Loucy (cell line): ENCODE data around the gene MTMR10.

ENCODE experiments used
- H2AFZ ChIP-seq: fragments of 200-600 bp; sonication (generic); 2 replicates; pipeline ENCODE4 v1.6.0; 2016; ENCODE audit warnings: antibody characterized with exemption, mild to moderate bottlenecking, low read length, moderate library complexity
- H3F3A ChIP-seq: fragments of 200-600 bp; 2 replicates; pipeline ENCODE4 v1.6.0; 2016; ENCODE audit warnings: antibody characterized with exemption, low read depth, mild to moderate bottlenecking
- H3K27me3 ChIP-seq: fragments of 200-600 bp; sonication (generic); 2 replicates; pipeline ENCODE4 v1.6.1; 2014; ENCODE audit warnings: low read length, mild to moderate bottlenecking; ENCODE audit not compliant: insufficient read depth, poor library complexity, severe bottlenecking
- H3K36me3 ChIP-seq: fragments of 200-600 bp; sonication (generic); 2 replicates; pipeline ENCODE4 v1.6.1; 2016; ENCODE audit warnings: low read length; ENCODE audit not compliant: insufficient read depth
- H3K4me1 ChIP-seq: fragments of 200-600 bp; sonication (generic); 2 replicates; pipeline ENCODE4 v1.5.1; 2014; ENCODE audit warnings: low read length, mild to moderate bottlenecking; ENCODE audit not compliant: insufficient read depth, poor library complexity, severe bottlenecking
- H3K4me2 ChIP-seq: fragments of 200-600 bp; sonication (generic); 2 replicates; pipeline ENCODE4 v1.6.0; 2014; ENCODE audit warnings: antibody characterized with exemption, low read length, low read depth, mild to moderate bottlenecking; ENCODE audit not compliant: poor library complexity, severe bottlenecking
- H3K4me3 ChIP-seq: fragments of 200-600 bp; sonication (generic); 2 replicates; pipeline ENCODE4 v1.5.1; 2014; ENCODE audit warnings: low read length, mild to moderate bottlenecking, mixed read lengths; ENCODE audit not compliant: poor library complexity, severe bottlenecking
- H3K79me2 ChIP-seq: fragments of 200-600 bp; sonication (generic); 2 replicates; pipeline ENCODE4 v1.6.1; 2014; ENCODE audit warnings: low read length; ENCODE audit not compliant: insufficient read depth
- H3K9ac ChIP-seq: fragments of 200-600 bp; sonication (generic); 2 replicates; pipeline ENCODE4 v1.6.0; 2014; ENCODE audit warnings: mild to moderate bottlenecking, low read depth, low read length, moderate library complexity; ENCODE audit not compliant: poor library complexity, severe bottlenecking
- H3K9me2 ChIP-seq: fragments of 200-600 bp; sonication (generic); replicated peaks from 2 replicates; pipeline ENCODE4 v1.6.1; 2016; ENCODE audit warnings: low read depth, low read length, mixed read lengths
- H3K9me3 ChIP-seq: fragments of 200-600 bp; sonication (generic); 2 replicates; pipeline ENCODE4 v1.6.1; 2014; ENCODE audit warnings: mild to moderate bottlenecking, antibody characterized with exemption, low read length, low read depth; ENCODE audit not compliant: insufficient read depth
- H4K20me1 ChIP-seq: fragments of 200-600 bp; sonication (generic); 2 replicates; pipeline ENCODE4 v1.6.0; 2014; ENCODE audit warnings: antibody characterized with exemption, low read length, mild to moderate bottlenecking; ENCODE audit not compliant: insufficient read depth, poor library complexity, severe bottlenecking
- CTCF ChIP-seq: fragments of 200-600 bp; sonication (generic); conservative IDR thresholded peaks from 2 replicates; pipeline ENCODE4 v1.5.1; 2014; ENCODE audit warnings: mild to moderate bottlenecking, antibody characterized with exemption, low read length
- EZH2phosphoT487 ChIP-seq: fragments of 200-600 bp; IDR thresholded peaks from 2 replicates; pipeline ENCODE4 v1.6.1; 2018; ENCODE audit warnings: antibody characterized with exemption, mild to moderate bottlenecking, moderate library complexity, borderline replicate concordance

Gene MTMR10

DNA sequence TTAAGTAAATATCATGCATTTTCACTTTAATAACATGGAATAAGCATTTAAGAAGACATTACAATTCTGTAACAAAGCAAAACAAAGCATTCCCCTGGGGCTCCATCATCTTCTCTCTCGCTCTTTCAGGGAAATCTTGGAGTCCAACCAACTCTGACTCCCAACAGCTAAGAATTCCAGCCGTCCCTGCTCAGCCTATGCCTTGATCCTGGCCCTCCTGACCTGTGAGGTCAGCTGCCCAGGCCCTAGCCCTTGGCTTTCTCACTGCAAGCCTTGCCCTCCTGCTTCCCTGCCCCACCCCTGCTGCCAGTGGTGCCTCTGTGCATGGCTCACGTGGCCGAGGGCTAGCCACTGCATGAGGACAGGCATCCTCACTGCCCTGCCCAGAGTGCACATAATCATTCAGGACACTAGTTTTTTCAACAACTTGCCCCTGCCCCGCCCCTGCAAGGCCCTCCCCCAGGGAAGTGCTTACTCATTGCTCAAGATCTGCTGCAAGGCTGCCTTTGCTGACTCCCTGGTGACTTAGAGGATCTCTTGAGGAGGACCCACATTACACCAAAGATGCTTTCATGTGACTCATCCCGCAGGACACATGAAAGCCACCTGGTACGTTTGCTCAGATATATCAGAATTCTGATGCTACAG, 37.6 kb downstream of the MTMR10 start:
- Histone ChIP-seq H3K4me1 (no peaks in the 10 kb centered on the region), H3K4me2 (no peak overlapping the region), H2AFZ (no peak overlapping the region), H3K9me2 (no peaks in the 10 kb centered on the region), H4K20me1 (no peaks in the 10 kb centered on the region), H3K36me3 (peaks cover 98% of the 10 kb centered on the region), H3K79me2 (no peaks in the 10 kb centered on the region), H3K9ac (no peak overlapping the region), H3K9me3 (peaks cover 10% of the 10 kb centered on the region; the same call in 1 of the 2 replicates), H3F3A (no peaks in the 10 kb centered on the region), H3K4me3 (no peak overlapping the region), H3K27me3 (no peaks in the 10 kb centered on the region)
- no peak for TF ChIP-seq EZH2phosphoT487
- TF ChIP-seq CTCF: no peak

DNA sequence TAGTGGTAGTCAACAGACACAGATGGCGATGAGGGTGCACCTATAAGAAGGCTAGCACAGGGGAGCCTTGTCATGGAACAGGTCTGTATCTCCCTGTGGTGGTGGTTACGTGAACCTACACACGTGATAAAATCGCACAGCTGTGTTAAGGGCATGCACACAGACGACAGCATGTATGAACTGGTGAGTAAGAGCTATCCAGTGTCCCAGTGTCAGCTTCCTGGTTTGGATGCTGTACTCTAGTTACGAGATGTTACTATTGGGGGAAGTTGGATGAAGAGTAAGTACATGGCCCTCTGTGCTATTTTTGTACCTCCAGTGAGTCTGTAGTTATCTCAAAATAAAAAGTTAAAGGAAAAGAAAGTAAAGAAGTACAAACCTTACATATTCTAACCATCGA, 38.2 kb downstream of the MTMR10 start:
- Histone ChIP-seq H3K9me2 (no peaks in the 10 kb centered on the region), H3K4me2 (no peak overlapping the region), H3K9me3 (peaks cover 10% of the 10 kb centered on the region; the same call in 1 of the 2 replicates), H3K36me3 (peaks cover 98% of the 10 kb centered on the region), H4K20me1 (no peaks in the 10 kb centered on the region), H3K79me2 (no peaks in the 10 kb centered on the region), H3K9ac (no peak overlapping the region), H3F3A (no peaks in the 10 kb centered on the region), H2AFZ (no peak overlapping the region), H3K4me1 (no peaks in the 10 kb centered on the region), H3K27me3 (no peaks in the 10 kb centered on the region), H3K4me3 (no peak overlapping the region)
- TF ChIP-seq EZH2phosphoT487 (no peak), CTCF (no peak)

- Histone ChIP-seq H3K36me3 (peaks cover 95% of the 10 kb centered on the region; the same call in 1 of the 2 replicates), H3K4me2 (no peak overlapping the region), H3K27me3 (no peaks in the 10 kb centered on the region), H3K4me1 (no peaks in the 10 kb centered on the region), H4K20me1 (no peaks in the 10 kb centered on the region), H3K9me2 (no peaks in the 10 kb centered on the region), H3K9ac (no peak overlapping the region), H3F3A (no peaks in the 10 kb centered on the region), H2AFZ (no peak overlapping the region), H3K4me3 (no peak overlapping the region), H3K79me2 (no peaks in the 10 kb centered on the region), H3K9me3 (no peaks in the 10 kb centered on the region)
- TF ChIP-seq EZH2phosphoT487 (no peak), CTCF (no peak)
These were observed 47.6 kb downstream of the MTMR10 start for GRCh38 chr15:30943654-30944335.
